ENCODE data around the gene CERS3. TPM values are rescaled to one million over a fixed set of nuclear protein-coding genes. Genes with fewer than 3 reads are reported as not detected.

Gene CERS3
- polyA plus RNA-seq, 3 donors = 0.04 TPM; not detected in 2

- no peak overlapping the region for H2AFZ ChIP-seq (ENCODE audit: insufficient read depth, low read depth, low read length, poor library complexity, severe bottlenecking)
- no peak for DNase-seq
- Mint-ChIP-seq H3K27ac (no peak overlapping the region), H3K36me3 (no peaks in the 10 kb centered on the region), H3K9me3 (peaks cover 7 to 13% (median 10%) of the 10 kb centered on the region in 7 donors), H3K27me3 (ENCODE audit: low read depth in 3 of 3) (peaks cover 0 to 8% (median 7%) of the 10 kb centered on the region in 3 donors), H3K4me3 (no peak overlapping the region), H3K4me1 (no peaks in the 10 kb centered on the region)
- H3K4me1 ChIP-seq (ENCODE audit: control insufficient read depth in 1 of 2, insufficient read depth in 2 of 2, low read length in 2 of 2) = peaks cover 0 to 3% of the 10 kb centered on the region in 2 donors
- H3K27me3 ChIP-seq (ENCODE audit: control insufficient read depth in 2 of 2, insufficient read depth in 2 of 2, low read length in 2 of 2) = no peaks in the 10 kb centered on the region
- no peaks in the 10 kb centered on the region for H3K79me2 ChIP-seq (ENCODE audit: insufficient read depth, low read length)
- no peak overlapping the region for H3K4me2 ChIP-seq (replicated peaks; ENCODE audit: extremely low read depth, low read length, poor library complexity, severe bottlenecking)
- TF ChIP-seq CTCF (IDR thresholded peaks at IDR 0.05) = no peak
- intact Hi-C loops (cut with micrococcal nuclease) = no loop called here
- H3K4me3 ChIP-seq (replicated peaks in 1 of 3; ENCODE audit: low read depth in 2 of 3, low read length in 3 of 3) = no peak overlapping the region
- H3K36me3 ChIP-seq (replicated peaks in 1 of 2; ENCODE audit: control insufficient read depth in 1 of 2, insufficient read depth in 2 of 2, low read length in 2 of 2) = no peaks in the 10 kb centered on the region
- no CpG with 5 or more reads among the region's 5 CpGs for WGBS (ENCODE audit: insufficient coverage)
- H4K20me1 ChIP-seq (ENCODE audit: insufficient read depth, low read length) = no peaks in the 10 kb centered on the region
- no peak overlapping the region for H3K9ac ChIP-seq (ENCODE audit: insufficient read depth, low read length, poor library complexity, severe bottlenecking)
- peaks cover 0 to 6% of the 10 kb centered on the region in 2 donors for H3K9me3 ChIP-seq (replicated peaks in 1 of 2; ENCODE audit: control insufficient read depth in 1 of 2, insufficient read depth in 1 of 2, low read length in 2 of 2)
- no peak overlapping the region for H3K27ac ChIP-seq (ENCODE audit: low read depth in 1 of 2, low read length in 2 of 2)
Measured at GRCh38 chr15:100464888-100465287, 63.9 kb downstream of the CERS3 start.

GRCh38 chr15:100464256-100464655 lies 64.5 kb downstream of the CERS3 start:
- no peaks in the 10 kb centered on the region for H3K27me3 ChIP-seq (ENCODE audit: control insufficient read depth in 2 of 2, insufficient read depth in 2 of 2, low read length in 2 of 2)
- no peaks in the 10 kb centered on the region for H3K79me2 ChIP-seq (ENCODE audit: insufficient read depth, low read length)
- Mint-ChIP-seq H3K9me3 (peaks cover 7 to 13% (median 10%) of the 10 kb centered on the region in 7 donors), H3K36me3 (no peaks in the 10 kb centered on the region), H3K4me3 (no peak overlapping the region), H3K27me3 (ENCODE audit: low read depth in 3 of 3) (peaks cover 0 to 7% (median 7%) of the 10 kb centered on the region in 3 donors), H3K27ac (no peak overlapping the region), H3K4me1 (no peaks in the 10 kb centered on the region)
- no peak overlapping the region for H3K4me3 ChIP-seq (replicated peaks in 1 of 3; ENCODE audit: low read depth in 2 of 3, low read length in 3 of 3)
- H4K20me1 ChIP-seq (ENCODE audit: insufficient read depth, low read length) = no peaks in the 10 kb centered on the region
- no peak overlapping the region for H2AFZ ChIP-seq (ENCODE audit: insufficient read depth, low read depth, low read length, poor library complexity, severe bottlenecking)
- H3K36me3 ChIP-seq (replicated peaks in 1 of 2; ENCODE audit: control insufficient read depth in 1 of 2, insufficient read depth in 2 of 2, low read length in 2 of 2) = no peaks in the 10 kb centered on the region
- intact Hi-C loops (cut with micrococcal nuclease) = no loop called here
- no peak for DNase-seq
- H3K4me2 ChIP-seq (replicated peaks; ENCODE audit: extremely low read depth, low read length, poor library complexity, severe bottlenecking) = no peak overlapping the region
- peaks cover 0 to 3% of the 10 kb centered on the region in 2 donors for H3K4me1 ChIP-seq (ENCODE audit: control insufficient read depth in 1 of 2, insufficient read depth in 2 of 2, low read length in 2 of 2)
- no peak overlapping the region for H3K9ac ChIP-seq (ENCODE audit: insufficient read depth, low read length, poor library complexity, severe bottlenecking)
- H3K27ac ChIP-seq (ENCODE audit: low read depth in 1 of 2, low read length in 2 of 2) = no peak overlapping the region
- no peak for TF ChIP-seq CTCF (IDR thresholded peaks at IDR 0.05)
- H3K9me3 ChIP-seq (replicated peaks in 1 of 2; ENCODE audit: control insufficient read depth in 1 of 2, insufficient read depth in 1 of 2, low read length in 2 of 2) = peaks cover 0 to 6% of the 10 kb centered on the region in 2 donors
- 86% methylated on average over 1 of the region's 3 CpGs for WGBS (ENCODE audit: insufficient coverage)
